ENCODE results near the gene PKD2L2.
"Not testable (repeated sequence)": the region's sequence is repeated elsewhere in the genome, so short reads cannot be mapped to it uniquely, and the experiment has no call there.

PKD2L2 gene

GRCh38 chr5:137935190-137935589, 45.9 kb downstream of the PKD2L2 start:
- Histone ChIP-seq H3K4me3 (ENCODE audit: low read depth in 1 of 2, low read length in 1 of 2) (no peak overlapping the region), H3K36me3 (peaks cover 38% of the 10 kb centered on the region), H3K9me3 (no peaks in the 10 kb centered on the region), H3K4me1 (ENCODE audit: control insufficient read depth in 1 of 2, insufficient read depth in 1 of 2, low read depth in 1 of 2, low read length in 1 of 2) (no peaks in the 10 kb centered on the region), H3K27me3 (no peaks in the 10 kb centered on the region), H3K27ac (no peak overlapping the region)
- TF ChIP-seq CTCF (IDR thresholded peaks at IDR 0.05): no peak

DNA sequence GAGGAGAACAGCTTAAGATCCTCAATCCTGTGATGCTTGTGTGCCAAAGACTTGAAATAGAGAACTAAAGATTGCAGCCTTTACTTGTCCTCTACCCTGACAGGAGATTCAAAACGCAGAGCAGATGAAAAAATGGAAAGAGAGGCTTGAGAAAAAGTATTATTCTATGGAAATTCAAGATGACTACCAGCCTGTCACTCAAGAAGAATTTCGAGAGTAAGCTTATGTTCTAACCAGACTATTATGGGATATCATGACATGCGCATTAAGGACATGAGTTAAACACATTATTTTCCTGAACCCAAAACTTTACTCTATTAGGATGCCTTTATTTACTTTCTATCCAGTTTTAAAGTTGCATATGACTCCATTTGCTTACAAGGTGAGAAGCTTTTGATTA, 46.4 kb downstream of the PKD2L2 start:
- no peaks in the 10 kb centered on the region for H3K9me3 ChIP-seq
- H3K27ac ChIP-seq: no peak overlapping the region
- TF ChIP-seq CTCF (IDR thresholded peaks at IDR 0.05): no peak
- no peaks in the 10 kb centered on the region for H3K27me3 ChIP-seq
- peaks cover 42% of the 10 kb centered on the region for H3K36me3 ChIP-seq
- no peaks in the 10 kb centered on the region for H3K4me1 ChIP-seq (ENCODE audit: control insufficient read depth in 1 of 2, insufficient read depth in 1 of 2, low read depth in 1 of 2, low read length in 1 of 2)
- H3K4me3 ChIP-seq (ENCODE audit: low read depth in 1 of 2, low read length in 1 of 2): no peak overlapping the region

DNA sequence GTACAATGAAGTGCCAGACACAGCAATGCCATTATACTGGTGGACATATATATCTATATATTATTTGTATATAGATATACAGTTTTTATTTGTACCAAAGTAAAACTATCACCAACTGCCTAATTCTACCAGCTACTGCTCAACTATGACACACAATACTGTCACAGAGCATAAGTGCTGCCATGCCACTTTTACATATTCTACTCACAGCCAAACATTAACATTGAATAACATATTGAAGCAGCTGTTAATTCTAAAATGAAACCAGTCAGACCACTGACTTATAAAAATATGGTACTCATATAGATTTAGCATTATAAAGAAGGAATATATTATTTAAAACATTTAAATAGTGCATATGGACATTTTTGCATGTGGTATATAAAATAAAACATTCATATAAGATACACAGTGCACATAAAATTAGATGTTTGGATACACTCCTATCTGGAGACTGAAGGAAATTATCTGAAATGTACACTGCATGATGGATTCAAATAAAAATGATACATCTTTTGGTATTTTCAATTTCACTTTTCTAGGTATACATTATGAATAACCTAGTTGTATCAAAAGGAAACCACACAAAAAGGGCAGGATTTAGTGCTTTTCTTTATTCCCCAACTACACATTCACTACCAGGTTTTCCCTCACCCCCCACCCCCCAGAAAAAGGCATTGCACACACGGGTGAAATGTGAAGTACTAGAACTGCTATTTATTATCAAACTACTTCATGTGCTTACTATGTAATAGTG, 48.9 kb downstream of the PKD2L2 start:
- TF ChIP-seq CTCF (IDR thresholded peaks at IDR 0.05): no peak
- Histone ChIP-seq H3K4me1 (ENCODE audit: control insufficient read depth in 1 of 2, insufficient read depth in 1 of 2, low read depth in 1 of 2, low read length in 1 of 2) (no peaks in the 10 kb centered on the region), H3K9me3 (no peaks in the 10 kb centered on the region), H3K4me3 (ENCODE audit: low read depth in 1 of 2, low read length in 1 of 2) (no peak overlapping the region), H3K36me3 (peaks cover 66% of the 10 kb centered on the region), H3K27ac (no peak overlapping the region), H3K27me3 (no peaks in the 10 kb centered on the region)

- no peaks in the 10 kb centered on the region for H3K27me3 ChIP-seq
- no peaks in the 10 kb centered on the region for H3K9me3 ChIP-seq
- H3K4me1 ChIP-seq (ENCODE audit: control insufficient read depth in 1 of 2, insufficient read depth in 1 of 2, low read depth in 1 of 2, low read length in 1 of 2): no peaks in the 10 kb centered on the region
- H3K27ac ChIP-seq: no peak overlapping the region
- TF ChIP-seq CTCF (IDR thresholded peaks at IDR 0.05): no peak
- no peak overlapping the region for H3K4me3 ChIP-seq (ENCODE audit: low read depth in 1 of 2, low read length in 1 of 2)
- peaks cover 72% of the 10 kb centered on the region for H3K36me3 ChIP-seq
These were observed 49.5 kb downstream of the PKD2L2 start for GRCh38 chr5:137938751-137939143.

DNA sequence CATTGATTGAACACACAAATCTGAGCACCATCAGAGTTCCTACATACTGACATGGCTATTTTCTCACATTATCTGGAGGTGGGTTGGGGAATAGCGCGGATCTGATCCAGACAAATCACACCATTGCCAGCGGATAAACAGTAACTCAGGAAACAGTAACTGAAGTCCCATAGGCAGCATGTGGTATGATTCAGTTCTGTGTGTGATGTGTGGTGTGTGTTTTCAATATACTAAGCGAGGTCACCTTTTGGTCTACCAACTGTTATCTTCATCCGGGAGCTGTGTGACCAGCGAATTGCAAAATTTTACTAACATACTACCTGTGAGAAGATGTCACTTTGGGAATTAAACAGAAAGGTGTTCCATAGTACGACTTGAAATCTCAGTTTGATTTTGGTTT, 50.1 kb downstream of the PKD2L2 start:
- Histone ChIP-seq H3K27ac (no peak overlapping the region), H3K4me1 (ENCODE audit: control insufficient read depth in 1 of 2, insufficient read depth in 1 of 2, low read depth in 1 of 2, low read length in 1 of 2) (no peaks in the 10 kb centered on the region), H3K27me3 (no peaks in the 10 kb centered on the region), H3K4me3 (ENCODE audit: low read depth in 1 of 2, low read length in 1 of 2) (no peak overlapping the region), H3K36me3 (peaks cover 78% of the 10 kb centered on the region), H3K9me3 (no peaks in the 10 kb centered on the region)
- no peak for TF ChIP-seq CTCF (IDR thresholded peaks at IDR 0.05)

DNA sequence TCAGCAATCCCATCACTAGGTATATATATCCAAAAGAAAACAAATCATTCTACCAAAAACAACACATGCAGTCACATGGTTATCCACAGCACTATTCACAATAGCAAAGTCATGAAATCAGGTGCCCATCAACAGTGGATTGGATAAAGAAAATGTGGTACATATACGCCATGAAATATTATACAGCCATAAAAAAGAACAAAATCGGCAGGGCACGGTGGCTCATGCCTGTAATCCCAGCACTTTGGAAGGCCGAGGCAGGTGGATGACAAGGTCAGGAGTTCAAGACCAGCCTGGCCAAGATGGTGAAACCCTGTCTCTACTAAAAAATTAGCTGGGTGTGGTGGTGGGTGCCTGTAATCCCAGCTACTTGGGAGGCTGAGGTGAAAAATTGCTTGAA, 55.0 kb downstream of the PKD2L2 start:
- H3K27me3 ChIP-seq; H3K4me1 ChIP-seq (ENCODE audit: control insufficient read depth in 1 of 2, insufficient read depth in 1 of 2, low read depth in 1 of 2, low read length in 1 of 2); H3K9me3 ChIP-seq; H3K4me3 ChIP-seq (ENCODE audit: low read depth in 1 of 2, low read length in 1 of 2); H3K27ac ChIP-seq: not testable (repeated sequence)
- peaks cover 98% of the 10 kb centered on the region for H3K36me3 ChIP-seq

Data from neutrophil (primary cell).